HepG2 (cell line): ENCODE measurements around the gene NPTXR. TPM values are rescaled to one million over a fixed set of nuclear protein-coding genes. Genes with fewer than 3 reads are reported as not detected.
A peak's percentile ranks its signal among the peaks of the same experiment; 100 is the strongest.

Source experiments
- ATM ChIP-seq: fragments of 450-650 bp; IDR thresholded peaks from 2 replicates; pipeline ENCODE4 v1.7.1; 2017; ENCODE audit warnings: mild to moderate bottlenecking, borderline replicate concordance
- MTF2 ChIP-seq: sonication (generic); formaldehyde crosslinking; IDR thresholded peaks from 2 replicates; pipeline ENCODE4 v1.5.0; 2020; ENCODE audit warnings: missing genetic modification reagents, borderline replicate concordance
- MXD4 ChIP-seq: IDR thresholded peaks from 2 replicates; pipeline ENCODE4 v1.6.1; 2016; ENCODE audit warnings: mild to moderate bottlenecking, missing biosample characterization, missing genetic modification reagents
- NFKB2 ChIP-seq: sonication (generic); formaldehyde crosslinking; IDR thresholded peaks from 2 replicates; pipeline ENCODE4 v1.4.0; 2020; ENCODE audit warnings: missing genetic modification reagents, borderline replicate concordance
- NRL ChIP-seq: sonication (generic); formaldehyde crosslinking; IDR thresholded peaks from 2 replicates; pipeline ENCODE4 v1.5.0; 2020; ENCODE audit warnings: missing genetic modification reagents, mild to moderate bottlenecking, moderate library complexity, borderline replicate concordance
- PLRG1 ChIP-seq: fragments of 450-650 bp; conservative IDR thresholded peaks from 2 replicates; pipeline ENCODE4 v1.6.1; 2016
- POLR2A ChIP-seq, 2 experiments: IDR thresholded peaks; 2 replicates each; pipeline ENCODE4 v1.6.1; 2011; ENCODE audit warnings: low read depth in 2 of 2, low read length in 2 of 2, mild to moderate bottlenecking in 1 of 2, moderate library complexity in 1 of 2; ENCODE audit not compliant: insufficient read depth in 1 of 2
- RFXANK ChIP-seq: IDR thresholded peaks from 2 replicates; pipeline ENCODE4 v1.6.1; 2016
- SETDB1 ChIP-seq: sonication (generic); formaldehyde crosslinking; IDR thresholded peaks from 2 replicates; pipeline ENCODE4 v1.5.1; 2020; ENCODE audit warnings: missing genetic modification reagents, mild to moderate bottlenecking, borderline replicate concordance
- SIN3B ChIP-seq: fragments of 150-350 bp; IDR thresholded peaks from 2 replicates; pipeline ENCODE4 v1.6.1; 2014; ENCODE audit warnings: low read length
- SRY ChIP-seq: sonication (generic); formaldehyde crosslinking; IDR thresholded peaks from 2 replicates; pipeline ENCODE4 v1.8.0; 2022; ENCODE audit warnings: mild to moderate bottlenecking, missing genetic modification reagents
- ZNF143 ChIP-seq: sonication (generic); formaldehyde crosslinking; IDR thresholded peaks from 2 replicates; pipeline ENCODE4 v1.4.0; 2020; ENCODE audit warnings: missing genetic modification reagents
- ZNF20 ChIP-seq: sonication (generic); formaldehyde crosslinking; IDR thresholded peaks from 2 replicates; pipeline ENCODE4 v1.4.0; 2020; ENCODE audit warnings: mild to moderate bottlenecking, moderate library complexity, missing genetic modification reagents
- ZNF232 ChIP-seq: sonication (generic); formaldehyde crosslinking; IDR thresholded peaks from 2 replicates; pipeline ENCODE4 v1.4.0; 2020; ENCODE audit warnings: missing genetic modification reagents, borderline replicate concordance
- ZNF326 ChIP-seq: sonication (generic); formaldehyde crosslinking; IDR thresholded peaks from 2 replicates; pipeline ENCODE4 v1.4.0; 2020; ENCODE audit warnings: missing genetic modification reagents, borderline replicate concordance
- ZNF570 ChIP-seq: sonication (generic); formaldehyde crosslinking; IDR thresholded peaks from 2 replicates; pipeline ENCODE4 v1.4.0; 2020; ENCODE audit warnings: mild to moderate bottlenecking, missing genetic modification reagents, borderline replicate concordance
- ZNF607 ChIP-seq: sonication (generic); formaldehyde crosslinking; IDR thresholded peaks from 2 replicates; pipeline ENCODE4 v1.5.1; 2020; ENCODE audit warnings: missing genetic modification reagents, mild to moderate bottlenecking, borderline replicate concordance
- polyA plus RNA-seq, 8 experiments: library from polyadenylated mRNA; depleted of rRNA in 3 of 8; stranded (reverse) in 7 of 8; unstranded in 1 of 8; fragments of >200 nt; fragmentation: Illumina TruSeq in 4 of 8; extraction: Trizol in 4 of 8; gene quantifications; 2 replicates each; pipeline versions ENCODE4 v1.2.1 to v1.2.3, GENCODE V29; 2011 to 2016; ENCODE audit warnings: low read depth in 4 of 8, missing spikeins in 1 of 8, mixed read lengths in 1 of 8; ENCODE audit not compliant: insufficient read depth in 1 of 8
- total RNA-seq, 5 experiments: library from RNA; depleted of rRNA; stranded (reverse); fragments of >200 nt; fragmentation: Illumina TruSeq; extraction: Trizol; gene quantifications; 2 replicates each; pipeline ENCODE4 v1.2.3, GENCODE V29; 2016; ENCODE audit warnings: low read depth in 1 of 5
- TF ChIP-seq, protein P1 (sequence below): sonication (generic); formaldehyde crosslinking; IDR thresholded peaks from 2 replicates; pipeline ENCODE4 v1.9.0; 2021; ENCODE audit warnings: missing genetic modification reagents, borderline replicate concordance
- TF ChIP-seq, protein P2 (sequence below): sonication (generic); formaldehyde crosslinking; IDR thresholded peaks from 2 replicates; pipeline ENCODE4 v1.8.0; 2022; ENCODE audit warnings: mild to moderate bottlenecking, missing genetic modification reagents, moderate library complexity
- TF ChIP-seq, protein P3 (sequence below): sonication (generic); formaldehyde crosslinking; IDR thresholded peaks from 2 replicates; pipeline ENCODE4 v1.5.0; 2020; ENCODE audit warnings: missing genetic modification reagents
- TF ChIP-seq, protein P4 (sequence below), 2 experiments: fragments of 450-650 bp in 1 of 2; sonication (generic) in 1 of 2; formaldehyde crosslinking; IDR thresholded peaks; 2 replicates each; pipeline versions ENCODE4 v1.5.0 to v1.8.0; 2020 to 2022; ENCODE audit warnings: mild to moderate bottlenecking in 1 of 2, missing genetic modification reagents in 1 of 2
- TF ChIP-seq, protein P5 (sequence below): IDR thresholded peaks from 2 replicates; pipeline ENCODE4 v1.6.1; 2016; ENCODE audit warnings: missing compliant biosample characterization, missing genetic modification reagents, borderline replicate concordance

The NPTXR gene
- total and polyA plus RNA-seq, 2 of the 13 experiments (the other 11 are each of a cell fraction or from before 2014, with no cell fraction given) = 2.6 to 4.8 TPM

DNA sequence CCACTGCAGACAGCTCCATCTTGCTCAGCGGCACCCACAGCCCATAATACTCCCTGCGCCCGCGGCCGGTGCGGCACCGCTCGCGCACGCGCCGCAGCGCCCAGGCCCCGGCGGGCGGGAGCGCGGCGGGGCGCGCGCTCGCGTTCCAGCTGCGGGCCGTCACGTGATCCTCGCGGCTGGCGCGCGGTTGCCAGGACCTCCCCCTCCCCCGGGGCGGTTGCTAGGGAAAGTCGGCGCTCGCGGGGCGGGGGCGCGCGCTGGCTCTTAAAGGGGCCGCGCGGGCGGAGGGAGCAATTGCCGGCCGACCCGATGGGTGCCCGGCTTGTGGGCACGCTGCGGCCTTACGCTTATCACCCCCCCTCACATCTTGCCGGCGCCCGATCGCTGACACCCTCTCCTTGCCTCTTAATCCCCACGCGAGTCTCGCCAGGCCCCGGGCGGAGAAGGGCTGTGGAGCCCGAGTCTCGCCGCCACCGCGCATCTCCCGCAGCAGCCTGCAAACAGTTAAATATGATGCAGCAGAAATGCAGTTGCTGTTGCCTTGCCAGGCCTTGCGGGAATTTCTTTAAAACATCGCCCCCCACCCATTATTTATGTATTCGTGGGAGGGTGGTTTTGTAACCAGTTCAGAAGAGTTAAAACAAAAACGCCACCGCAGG lies 28.5 kb upstream of the NPTXR start, which contains the start of gene CBX6 (continued):
- TF ChIP-seq, protein P1, sequence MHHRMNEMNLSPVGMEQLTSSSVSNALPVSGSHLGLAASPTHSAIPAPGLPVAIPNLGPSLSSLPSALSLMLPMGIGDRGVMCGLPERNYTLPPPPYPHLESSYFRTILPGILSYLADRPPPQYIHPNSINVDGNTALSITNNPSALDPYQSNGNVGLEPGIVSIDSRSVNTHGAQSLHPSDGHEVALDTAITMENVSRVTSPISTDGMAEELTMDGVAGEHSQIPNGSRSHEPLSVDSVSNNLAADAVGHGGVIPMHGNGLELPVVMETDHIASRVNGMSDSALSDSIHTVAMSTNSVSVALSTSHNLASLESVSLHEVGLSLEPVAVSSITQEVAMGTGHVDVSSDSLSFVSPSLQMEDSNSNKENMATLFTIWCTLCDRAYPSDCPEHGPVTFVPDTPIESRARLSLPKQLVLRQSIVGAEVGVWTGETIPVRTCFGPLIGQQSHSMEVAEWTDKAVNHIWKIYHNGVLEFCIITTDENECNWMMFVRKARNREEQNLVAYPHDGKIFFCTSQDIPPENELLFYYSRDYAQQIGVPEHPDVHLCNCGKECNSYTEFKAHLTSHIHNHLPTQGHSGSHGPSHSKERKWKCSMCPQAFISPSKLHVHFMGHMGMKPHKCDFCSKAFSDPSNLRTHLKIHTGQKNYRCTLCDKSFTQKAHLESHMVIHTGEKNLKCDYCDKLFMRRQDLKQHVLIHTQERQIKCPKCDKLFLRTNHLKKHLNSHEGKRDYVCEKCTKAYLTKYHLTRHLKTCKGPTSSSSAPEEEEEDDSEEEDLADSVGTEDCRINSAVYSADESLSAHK (CRISPR knock-in tag) = no peak
- TF ChIP-seq, protein P2, sequence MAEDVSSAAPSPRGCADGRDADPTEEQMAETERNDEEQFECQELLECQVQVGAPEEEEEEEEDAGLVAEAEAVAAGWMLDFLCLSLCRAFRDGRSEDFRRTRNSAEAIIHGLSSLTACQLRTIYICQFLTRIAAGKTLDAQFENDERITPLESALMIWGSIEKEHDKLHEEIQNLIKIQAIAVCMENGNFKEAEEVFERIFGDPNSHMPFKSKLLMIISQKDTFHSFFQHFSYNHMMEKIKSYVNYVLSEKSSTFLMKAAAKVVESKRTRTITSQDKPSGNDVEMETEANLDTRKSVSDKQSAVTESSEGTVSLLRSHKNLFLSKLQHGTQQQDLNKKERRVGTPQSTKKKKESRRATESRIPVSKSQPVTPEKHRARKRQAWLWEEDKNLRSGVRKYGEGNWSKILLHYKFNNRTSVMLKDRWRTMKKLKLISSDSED (CRISPR knock-in tag) = no peak
- TF ChIP-seq MTF2 (CRISPR knock-in tag) (no peak), ZNF570 (CRISPR knock-in tag) (no peak), SRY (CRISPR knock-in tag) (no peak), ZNF326 (no peak), ZNF143 (CRISPR knock-in tag) (no peak), RFXANK (CRISPR knock-in tag) (0 out of 2 replicates have a peak, but pooled peaks have one; percentile 52), ZNF232 (CRISPR knock-in tag) (no peak), POLR2A (IDR thresholded peaks at IDR 0.05; ENCODE audit: insufficient read depth in 1 of 2, low read depth in 2 of 2, low read length in 2 of 2) (no peak; a peak in 1 of 4 replicates), MXD4 (CRISPR knock-in tag) (no peak), NRL (CRISPR knock-in tag) (0 out of 2 replicates have a peak, but pooled peaks have one; percentile 31), SETDB1 (CRISPR knock-in tag) (no peak), ZNF20 (CRISPR knock-in tag) (no peak), NFKB2 (peak; percentile 53; the same call in 1 of the 2 replicates), SIN3B (no peak), ZNF607 (CRISPR knock-in tag) (no peak), ATM (no peak), PLRG1 (no peak)
- TF ChIP-seq, protein P3, sequence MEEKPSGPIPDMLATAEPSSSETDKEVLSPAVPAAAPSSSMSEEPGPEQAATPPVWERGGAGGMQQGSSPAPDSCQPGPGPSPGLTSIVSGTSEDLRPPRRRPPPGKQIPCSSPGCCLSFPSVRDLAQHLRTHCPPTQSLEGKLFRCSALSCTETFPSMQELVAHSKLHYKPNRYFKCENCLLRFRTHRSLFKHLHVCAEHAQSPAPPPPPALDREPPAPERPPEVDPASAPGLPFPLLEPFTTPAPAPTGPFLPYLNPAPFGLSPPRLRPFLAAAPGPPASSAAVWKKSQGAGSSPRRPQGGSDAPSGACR (CRISPR knock-in tag) = no peak
- TF ChIP-seq, protein P4, sequence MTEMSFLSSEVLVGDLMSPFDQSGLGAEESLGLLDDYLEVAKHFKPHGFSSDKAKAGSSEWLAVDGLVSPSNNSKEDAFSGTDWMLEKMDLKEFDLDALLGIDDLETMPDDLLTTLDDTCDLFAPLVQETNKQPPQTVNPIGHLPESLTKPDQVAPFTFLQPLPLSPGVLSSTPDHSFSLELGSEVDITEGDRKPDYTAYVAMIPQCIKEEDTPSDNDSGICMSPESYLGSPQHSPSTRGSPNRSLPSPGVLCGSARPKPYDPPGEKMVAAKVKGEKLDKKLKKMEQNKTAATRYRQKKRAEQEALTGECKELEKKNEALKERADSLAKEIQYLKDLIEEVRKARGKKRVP (CRISPR knock-in tag; IDR thresholded peaks at IDR 0.05) = no peak
- TF ChIP-seq, protein P5, sequence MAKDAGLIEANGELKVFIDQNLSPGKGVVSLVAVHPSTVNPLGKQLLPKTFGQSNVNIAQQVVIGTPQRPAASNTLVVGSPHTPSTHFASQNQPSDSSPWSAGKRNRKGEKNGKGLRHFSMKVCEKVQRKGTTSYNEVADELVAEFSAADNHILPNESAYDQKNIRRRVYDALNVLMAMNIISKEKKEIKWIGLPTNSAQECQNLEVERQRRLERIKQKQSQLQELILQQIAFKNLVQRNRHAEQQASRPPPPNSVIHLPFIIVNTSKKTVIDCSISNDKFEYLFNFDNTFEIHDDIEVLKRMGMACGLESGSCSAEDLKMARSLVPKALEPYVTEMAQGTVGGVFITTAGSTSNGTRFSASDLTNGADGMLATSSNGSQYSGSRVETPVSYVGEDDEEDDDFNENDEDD (CRISPR knock-in tag) = no peak
